Stimulated activated CD8-positive, alpha-beta memory T cell treated with anti-CD3 and anti-CD28 coated beads, Interleukin-4, amount 100 ng/mL, for 4 hours (primary cell): ENCODE results near the gene SLC8A2.

Experiments
- DNase-seq, 2 donors: peaks; one replicate each; pipeline ENCODE4 v3.0.0-alpha.2; 2020; ENCODE audit warnings: low read depth in 2 of 2, low spot score in 1 of 2

The SLC8A2 gene

DNA sequence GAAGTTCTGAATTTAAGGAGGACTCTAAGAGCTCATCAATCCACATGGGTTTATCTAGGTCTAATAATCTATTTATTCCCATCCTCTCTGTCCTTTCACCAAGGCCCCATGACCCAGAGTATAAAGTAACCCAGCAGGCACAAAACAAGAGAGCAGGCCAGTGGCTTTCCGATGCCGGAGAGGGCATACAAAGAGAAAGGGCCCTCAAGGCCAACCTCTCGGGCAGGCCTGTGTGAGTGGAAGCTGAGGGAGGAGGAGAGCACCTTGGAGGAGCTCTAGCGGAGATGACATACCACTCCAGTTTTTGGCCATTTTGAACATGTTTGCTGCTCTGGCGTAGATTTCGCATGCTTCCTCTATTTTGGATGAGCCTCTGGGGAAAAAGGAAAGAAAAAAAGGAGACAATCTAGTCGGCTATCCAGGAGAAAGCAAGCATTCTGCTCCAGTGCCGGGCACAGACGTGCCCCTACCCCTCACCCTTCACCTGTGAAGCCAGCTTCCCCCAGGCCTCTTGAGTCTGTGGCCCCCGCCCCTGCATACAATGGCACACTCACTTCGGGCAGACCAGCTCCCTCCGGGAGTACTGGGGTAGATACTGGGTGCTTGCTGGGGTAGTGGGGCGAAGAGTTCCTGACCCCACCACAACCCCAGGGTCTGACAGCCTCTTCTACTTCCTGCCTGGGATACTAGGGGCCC lies 31.6 kb upstream of the SLC8A2 start:
- no peak for DNase-seq

DNA sequence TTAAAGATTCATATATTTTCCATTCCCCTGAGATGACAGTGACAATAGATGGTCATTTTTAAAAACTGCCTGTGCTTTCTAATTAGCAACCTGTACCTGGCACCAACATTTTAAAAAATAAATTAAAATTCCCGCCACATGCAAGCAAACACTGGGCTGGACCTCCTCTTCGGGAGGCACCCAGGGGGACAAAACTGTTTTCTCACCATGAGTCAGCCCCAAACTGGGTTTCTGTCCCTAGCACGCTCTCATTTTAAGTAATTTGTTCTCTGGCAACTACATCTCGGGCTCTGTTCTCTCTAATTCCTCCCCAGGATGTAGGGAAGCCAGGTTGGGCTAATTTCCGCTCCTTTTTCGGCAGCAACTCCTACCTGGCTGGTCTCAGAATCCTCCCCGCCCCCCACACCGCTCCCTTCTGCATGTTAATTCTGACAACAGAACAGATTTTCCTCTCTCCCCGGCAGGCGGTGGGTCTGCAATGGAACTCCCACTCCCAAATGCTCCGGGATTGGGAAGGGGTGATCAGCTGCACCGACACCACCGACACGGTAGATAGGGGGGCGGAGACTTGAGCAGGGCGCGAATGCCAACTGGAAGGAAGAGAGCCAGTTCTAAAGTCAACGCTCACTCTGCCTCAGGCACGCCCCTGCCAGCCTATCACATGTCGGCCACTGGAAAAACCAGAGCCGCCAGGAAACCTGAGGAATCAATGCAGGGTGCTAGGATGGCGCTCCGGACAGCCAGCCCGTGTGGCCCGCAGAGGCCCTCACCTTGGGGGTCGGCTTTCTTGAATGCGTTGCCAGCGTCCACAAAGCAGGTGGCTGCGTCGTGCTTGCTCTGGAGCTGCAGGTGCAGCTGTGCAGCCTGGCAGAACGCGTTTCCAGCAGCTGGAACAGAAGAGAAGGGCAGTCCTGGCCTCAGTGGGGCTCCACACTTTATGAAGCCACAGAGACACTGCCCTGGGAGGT lies 28.5 kb upstream of the SLC8A2 start:
- no peak for DNase-seq

DNA sequence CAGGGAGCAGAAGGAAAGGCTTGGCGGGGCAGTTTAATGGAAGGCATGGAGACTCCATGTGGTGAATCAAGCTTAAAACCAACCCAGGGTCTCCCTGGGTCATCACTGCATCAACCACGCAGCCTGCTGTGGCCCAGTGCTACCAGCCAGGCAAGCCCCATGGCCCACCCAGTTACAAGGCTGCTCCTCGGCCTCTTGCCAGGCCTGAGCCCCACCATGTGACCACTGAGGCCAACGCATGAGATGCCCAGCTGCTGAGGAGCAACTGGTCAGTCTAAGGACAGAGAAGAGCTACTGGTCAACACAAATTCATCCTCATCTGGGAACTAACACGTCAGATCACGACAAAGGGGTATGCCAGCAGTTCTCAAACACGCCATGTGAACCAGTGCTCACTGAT lies 27.7 kb upstream of the SLC8A2 start:
- no peak for DNase-seq

DNA sequence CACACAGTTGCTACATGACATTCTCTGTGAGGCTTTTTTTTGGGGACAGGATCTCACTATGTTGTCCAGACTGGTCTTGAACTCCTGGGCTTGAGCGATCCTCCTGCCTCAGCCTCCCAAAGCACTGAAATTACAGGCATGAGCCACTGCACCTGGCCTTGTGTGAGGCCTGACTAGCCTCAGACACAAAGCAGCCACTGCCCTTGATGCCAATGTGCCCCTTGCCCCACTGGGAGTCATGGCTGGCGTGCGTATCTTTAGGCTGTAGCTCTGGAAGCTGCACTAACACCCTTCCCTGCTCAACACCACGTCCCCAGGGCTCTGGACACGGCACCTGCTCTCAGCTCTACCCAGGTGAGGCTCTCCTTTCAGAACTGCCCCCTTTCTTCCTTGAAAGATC lies 26.9 kb upstream of the SLC8A2 start:
- no peak for DNase-seq

DNA sequence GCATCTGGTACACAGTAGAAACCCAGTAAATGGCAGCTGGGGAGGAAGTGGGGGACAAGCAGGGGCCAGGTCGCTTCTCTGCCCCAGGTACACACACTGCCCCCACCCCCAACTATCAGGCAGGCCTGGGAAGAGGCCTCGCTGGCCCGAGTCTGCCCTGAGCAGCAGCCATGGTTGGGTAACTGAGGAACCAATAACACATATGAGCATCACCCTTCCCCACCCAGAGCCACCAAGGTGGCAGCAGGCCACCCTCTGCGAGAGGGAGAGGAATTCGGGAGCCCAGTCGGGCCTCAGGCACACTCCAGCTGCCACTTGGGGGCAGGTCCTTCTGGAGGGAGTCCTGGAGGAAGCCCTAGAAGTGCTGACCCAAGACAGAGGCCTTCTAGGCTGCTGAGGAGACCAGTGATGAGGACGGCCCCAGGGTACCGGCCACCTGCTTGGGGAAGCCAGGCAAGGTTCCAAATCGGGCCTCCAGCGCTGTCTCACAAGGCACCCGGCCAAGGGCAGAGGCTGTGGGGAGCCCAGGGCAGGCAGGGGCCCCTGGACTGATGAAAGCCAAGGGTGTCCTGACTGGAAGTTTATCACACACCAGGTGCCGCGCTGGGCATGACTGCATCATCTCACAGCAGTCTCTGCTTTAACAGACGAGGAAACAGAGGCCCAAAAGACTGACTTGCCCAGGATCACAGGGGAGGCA lies 26.3 kb upstream of the SLC8A2 start:
- DNase-seq = no peak

DNA sequence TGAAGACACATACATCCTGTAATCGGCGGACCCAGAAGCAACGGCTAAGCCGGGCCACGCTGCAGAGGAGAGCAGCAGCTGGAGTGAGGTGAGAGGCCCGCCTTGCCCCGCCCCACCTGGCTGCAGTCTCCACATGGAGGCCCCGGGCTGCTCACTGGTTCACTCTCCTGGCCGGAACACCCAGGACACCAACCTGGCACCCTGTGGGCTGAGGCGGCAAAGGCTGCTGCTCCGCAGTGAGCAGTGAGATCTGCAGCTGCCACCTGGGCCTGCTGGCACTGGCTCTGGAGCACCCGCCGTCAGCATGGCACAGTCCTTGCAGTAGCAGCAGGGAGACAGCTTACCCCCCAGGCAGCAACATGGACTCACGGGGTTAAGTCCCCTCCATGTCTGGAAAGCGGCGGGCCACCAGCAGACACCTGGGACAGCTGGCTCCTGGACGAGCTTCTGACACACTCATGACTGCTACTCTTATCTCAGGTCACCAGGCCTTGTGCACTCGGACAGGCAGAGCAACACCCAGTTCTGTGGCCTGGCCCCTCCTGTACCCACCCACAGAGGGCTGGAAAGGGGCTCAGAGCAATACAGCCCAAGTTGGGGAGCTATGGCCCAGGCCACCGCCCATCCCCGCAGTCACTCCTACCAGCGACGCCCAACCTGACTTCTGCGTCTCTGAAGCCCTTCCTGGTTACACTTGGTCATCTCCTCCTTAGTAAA lies 25.5 kb upstream of the SLC8A2 start:
- DNase-seq = no peak

DNA sequence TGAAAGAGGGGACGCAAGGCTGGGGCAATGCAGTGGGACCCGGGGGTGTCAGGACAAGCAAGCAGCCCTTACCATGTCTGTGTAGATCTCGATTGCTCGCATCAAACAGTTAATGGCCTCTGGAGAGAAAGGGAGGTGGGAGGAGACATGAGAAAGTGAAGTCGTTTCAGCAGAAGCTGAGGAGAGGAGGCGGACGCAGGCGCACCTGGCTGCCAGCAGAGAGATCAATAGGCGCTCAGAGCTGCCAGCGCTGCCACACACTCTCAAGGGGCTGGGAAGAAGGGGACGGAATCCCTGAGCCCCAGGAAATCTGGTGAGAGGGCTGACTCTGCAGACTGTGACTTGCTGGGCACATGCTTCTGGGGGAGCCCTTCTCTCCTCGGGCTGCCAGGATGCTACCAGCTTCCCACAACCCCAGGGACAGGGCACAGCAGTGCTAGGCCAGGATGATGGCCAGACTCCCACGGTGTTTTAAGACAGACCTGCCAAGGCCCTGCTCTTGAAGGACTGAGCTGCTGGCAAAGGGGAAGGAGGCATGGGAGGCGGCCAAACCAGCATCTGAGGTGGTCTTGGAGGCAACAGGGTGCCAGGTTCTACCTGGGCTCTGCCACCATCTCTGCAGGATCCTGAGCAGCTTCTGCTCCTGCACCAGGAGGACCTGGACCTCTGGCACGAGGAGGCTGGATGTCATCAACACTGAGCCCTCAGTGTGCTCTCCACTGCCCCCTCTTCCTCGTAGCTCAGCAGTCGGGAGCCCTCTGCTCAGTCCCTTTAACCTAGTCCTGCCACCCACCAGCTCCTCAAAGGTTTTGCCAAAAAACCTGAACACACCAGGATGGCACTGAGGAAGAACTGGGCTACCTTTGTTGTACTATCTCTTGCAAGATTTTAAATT lies 24.0 kb upstream of the SLC8A2 start:
- no peak for DNase-seq

DNA sequence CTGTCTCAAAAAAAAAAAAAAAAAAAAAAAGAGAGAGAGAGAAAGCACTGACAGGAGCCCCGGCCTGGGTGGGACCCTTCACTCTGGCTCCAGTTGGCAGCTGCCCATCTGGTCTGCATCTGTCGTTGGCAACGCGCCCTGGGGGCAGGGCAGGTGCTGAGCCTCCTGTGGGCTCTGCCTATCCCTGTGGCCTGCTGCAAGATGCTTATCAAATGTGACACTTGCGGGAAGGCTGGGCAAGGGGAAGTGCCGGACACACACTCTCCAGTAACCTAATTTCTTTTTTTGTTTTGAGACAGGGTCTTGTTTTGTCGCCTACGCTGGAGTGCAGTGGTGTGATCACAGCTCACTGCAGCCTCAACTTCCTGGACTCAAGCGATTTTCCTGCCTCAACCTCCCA lies 23.0 kb upstream of the SLC8A2 start:
- no peak for DNase-seq

DNA sequence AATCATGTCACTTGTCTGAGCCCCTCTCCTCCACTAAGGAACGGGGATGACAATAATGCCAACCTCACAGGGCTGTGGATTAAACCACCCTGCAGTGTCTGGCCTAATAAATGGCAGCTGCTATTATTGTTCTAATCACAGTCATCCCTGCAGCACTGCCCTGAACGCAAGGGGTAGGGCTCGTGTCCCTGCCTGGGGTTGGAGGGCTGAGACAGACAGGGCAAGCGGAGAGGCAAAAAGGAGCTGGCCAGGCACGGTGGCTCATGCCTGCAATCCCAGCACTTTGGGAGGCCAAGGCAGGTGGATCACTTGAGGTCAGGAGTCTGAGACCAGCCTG lies 22.5 kb upstream of the SLC8A2 start:
- no peak for DNase-seq

DNA sequence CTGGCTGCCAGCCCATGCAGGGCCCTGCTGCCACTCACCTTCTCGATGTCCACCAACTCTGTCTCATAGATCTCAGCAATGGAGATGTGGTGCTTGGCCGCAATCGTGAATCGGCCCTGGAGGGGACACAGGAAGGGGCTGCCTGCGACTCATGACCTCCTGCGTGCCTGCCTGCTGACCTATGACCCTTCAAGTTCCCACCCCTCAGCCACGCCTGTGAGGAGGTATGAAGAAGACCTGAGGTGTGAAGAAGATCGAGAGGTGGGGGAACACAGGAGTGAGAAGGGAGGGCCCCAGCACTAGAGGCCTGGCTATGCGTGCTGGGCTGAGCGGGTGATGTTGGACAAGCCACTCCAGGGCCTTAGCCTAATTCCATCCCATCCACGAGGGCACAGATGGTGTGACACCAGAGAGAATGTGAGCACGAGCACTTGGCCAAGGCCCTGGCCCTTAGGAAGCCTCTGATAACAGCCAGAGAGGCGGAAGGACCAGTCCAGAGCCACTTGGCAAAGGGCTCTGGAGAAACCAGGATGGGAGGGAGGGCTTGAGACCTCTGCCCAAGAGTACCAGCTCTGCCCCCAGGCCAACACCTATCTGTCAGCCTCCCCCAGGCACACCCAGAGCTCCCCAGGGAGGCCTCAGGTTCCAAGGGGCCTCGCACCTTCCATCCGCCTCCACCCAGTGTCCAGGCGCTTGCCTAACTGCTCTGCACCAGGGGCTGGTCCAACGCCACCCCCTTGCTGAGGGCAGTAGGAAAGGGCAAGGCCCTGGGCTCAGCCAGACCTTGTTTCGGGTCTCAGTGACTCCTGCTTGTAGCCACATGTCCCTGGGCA lies 21.9 kb upstream of the SLC8A2 start:
- DNase-seq = no peak

DNA sequence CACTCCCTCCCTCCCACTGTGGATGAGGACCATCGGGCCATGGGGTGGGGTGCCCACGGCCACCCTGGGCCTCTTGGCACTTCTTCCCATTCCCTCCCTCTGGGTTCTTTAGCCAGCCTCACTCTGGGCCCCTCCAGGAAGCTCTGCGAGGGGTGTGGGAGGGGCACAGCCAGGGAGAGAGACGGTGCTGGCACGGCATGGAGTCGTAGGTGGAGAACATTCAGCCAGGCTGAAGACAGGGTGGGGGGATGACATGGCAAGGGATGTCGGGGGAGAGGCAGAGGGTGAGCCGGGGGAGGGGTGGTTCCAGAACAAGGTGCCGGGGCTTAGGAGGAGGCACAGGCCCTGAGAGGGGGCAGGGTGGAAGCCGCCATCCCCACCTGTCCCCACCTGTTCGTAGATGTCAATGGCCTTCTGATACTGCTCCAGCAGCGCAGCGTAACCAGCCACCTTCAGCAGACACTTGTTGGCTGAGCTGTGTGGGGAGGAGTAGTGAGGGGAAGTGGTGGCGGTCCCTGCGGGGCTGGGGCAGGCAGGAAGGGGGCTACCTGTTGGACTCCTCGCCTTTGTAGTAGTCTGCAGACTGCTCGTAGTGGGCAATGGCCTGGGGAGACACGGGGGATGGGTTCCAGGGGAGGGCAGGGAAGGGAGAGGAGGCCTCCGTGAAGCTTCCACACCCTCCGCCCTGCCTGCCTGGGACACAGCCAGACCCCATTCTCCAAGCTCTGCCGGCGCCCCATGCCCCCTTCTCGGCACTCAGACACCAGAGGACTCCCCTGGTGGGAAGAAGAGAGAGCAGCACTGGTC lies 21.1 kb upstream of the SLC8A2 start:
- DNase-seq = no peak

DNA sequence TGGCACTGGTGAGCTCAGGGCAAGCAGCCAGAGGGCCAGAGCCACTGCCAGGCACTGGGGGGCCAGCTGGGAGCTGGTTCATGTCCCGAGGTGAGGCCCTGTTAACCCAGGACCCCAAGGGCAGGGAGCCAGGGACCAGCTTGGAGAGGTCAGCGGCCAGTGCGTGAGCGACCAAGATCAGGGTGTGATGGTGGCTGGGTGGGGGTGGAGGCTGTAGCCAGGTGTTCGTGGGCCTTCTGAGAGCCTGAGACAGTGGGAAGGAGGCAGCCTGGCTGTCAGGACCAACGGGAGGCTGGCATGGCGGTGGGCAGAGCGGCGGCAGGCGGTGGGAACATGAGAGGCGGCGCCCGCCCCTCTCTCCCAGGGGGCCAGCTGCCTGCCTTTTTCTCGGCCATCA lies 20.4 kb upstream of the SLC8A2 start:
- DNase-seq = no peak

DNA sequence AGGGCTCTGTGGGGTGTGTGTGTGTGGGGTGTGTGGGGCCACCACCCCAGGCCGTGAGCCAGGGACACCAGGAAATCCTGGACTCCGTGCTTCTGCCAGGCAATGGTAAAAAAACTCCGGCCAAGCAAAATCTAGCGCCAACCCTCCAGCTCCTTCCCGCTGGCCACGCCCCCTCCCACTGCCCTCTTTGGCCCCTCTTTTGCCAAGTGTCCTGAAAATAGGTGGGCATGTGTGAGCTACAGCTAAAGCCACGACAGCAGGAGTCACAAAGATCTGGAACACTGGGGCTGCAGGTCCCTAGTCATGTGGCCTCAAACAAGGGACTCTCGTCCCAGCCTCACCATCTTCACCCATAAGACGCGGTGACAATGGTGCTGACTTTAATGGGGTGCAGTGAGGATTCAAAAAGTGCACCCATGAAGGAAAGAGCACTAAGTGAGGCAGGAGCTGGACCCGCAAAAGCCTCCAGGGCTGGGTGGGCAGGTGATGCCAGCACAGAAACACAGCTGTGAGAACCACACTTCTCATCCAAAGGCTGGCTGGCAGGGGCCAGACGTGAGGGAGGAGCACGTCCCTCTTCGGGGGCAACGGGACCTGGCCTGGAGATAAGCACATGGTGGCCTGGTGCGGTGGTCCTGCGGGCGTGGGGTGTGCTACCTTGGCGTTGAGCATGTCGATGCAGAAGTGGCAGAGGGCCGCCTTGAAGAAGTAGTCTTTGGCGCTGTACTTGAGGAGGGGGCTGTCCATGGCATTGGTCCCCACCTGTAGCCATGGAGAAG lies 19.9 kb upstream of the SLC8A2 start:
- DNase-seq = no peak

DNA sequence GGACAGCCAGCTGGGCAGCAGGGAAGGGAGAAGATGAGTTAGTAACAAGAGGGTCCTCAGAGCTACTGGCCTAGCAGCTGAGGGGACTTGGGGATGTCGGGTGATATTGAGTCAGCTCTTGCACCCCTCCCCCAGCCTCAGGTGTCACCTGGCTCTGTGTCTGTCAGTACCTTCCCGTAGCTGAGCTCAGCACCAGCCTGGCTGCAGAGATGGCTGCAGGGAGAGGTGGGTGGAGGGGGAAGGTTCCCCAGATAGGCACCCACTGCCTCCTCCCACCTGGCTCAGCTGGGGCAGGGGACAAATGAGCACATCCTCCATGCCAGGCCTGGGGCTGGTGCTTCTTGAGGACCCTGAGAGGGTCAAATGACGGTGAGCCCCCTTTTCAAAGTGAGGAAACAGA lies 19.2 kb upstream of the SLC8A2 start:
- DNase-seq = no peak

DNA sequence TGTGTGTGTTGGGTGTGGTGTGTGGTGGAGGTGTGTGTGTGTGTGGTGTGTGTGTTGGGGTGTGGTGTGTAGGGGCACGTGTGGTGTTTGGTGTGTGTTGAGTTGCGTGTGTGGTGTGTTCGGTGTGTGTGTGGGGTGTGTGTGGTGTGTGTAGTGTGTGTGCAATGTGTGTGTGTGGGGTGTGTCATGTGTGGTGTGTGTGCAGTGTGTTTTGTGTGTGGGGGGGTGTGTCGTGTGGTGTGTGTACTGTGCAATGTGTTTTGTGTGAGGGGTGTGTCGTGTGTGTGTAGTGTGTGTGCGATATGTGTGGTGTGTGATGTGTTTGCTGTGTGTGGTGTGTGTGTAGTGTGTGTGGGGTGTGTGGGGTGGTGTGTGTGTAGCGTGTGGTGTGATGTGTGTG lies 18.3 kb upstream of the SLC8A2 start:
- no peak for DNase-seq

DNA sequence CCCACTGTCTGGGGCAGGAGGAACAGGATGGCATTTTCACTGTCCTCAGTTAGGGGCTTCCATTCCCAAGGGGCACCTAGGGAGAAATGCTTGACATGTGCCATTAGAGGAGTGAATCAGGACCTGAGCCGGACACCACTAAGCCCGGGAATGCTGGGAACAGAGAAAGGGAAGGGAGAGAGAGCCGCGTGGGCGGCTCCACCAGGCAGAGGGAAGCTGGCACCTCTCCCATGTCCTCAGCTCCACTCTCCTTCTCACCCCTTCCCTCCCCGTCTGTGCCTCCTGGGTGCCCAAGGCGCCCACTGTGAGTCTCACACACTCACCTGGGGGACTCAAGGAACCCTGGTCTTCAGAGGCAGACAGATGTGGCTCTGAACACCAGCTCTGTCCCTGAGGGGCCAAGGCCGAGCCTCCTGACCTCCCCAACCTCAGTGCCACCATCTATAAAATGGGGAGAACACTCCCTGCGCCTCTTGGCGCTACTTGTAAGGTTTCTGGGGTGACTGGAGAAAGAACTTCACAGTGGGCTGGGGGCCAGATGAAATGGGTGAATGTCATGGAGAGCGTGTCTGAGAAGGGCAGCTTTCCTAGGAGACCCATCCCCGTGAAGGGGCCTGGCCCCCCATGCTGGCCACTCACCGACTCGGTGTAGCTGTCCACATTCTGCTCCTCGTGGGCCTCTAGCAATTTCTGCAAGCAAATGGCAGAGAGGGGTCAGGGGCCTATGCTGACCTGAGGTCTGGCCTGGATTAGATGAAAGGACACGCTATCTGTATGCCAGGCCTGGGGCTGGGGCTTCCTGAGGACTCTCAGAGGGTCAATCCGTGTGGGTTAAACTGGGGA lies 17.6 kb upstream of the SLC8A2 start:
- DNase-seq = no peak
